Uterus (tissue), 2 donors: Measurements from ENCODE around the gene NRDC.

Experiments used
- CTCF ChIP-seq, 4 experiments: fragments of 200-600 bp in 2 of 4; fragments of 450-650 bp in 2 of 4; sonication (generic) in 2 of 4; IDR thresholded peaks; one replicate each; pipeline ENCODE4 v1.5.1; 2016 to 2019; ENCODE audit warnings: antibody characterized with exemption in 4 of 4, mild to moderate bottlenecking in 2 of 4, moderate library complexity in 1 of 4
- POLR2A ChIP-seq, 2 donors: fragments of 450-650 bp; IDR thresholded peaks; one replicate each; pipeline ENCODE4 v1.6.1; 2016; ENCODE audit warnings: antibody characterized with exemption in 2 of 2, mild to moderate bottlenecking in 1 of 2, moderate library complexity in 1 of 2

GRCh38 chr1:51898090-51898734 lies 19.7 kb upstream of the NRDC start:
- TF ChIP-seq CTCF (IDR thresholded peaks at IDR 0.05): no peak
- TF ChIP-seq POLR2A (IDR thresholded peaks at IDR 0.05): no peak
